K562 (cell line): ENCODE data around the gene CFAP92. TPM values are rescaled to one million over a fixed set of nuclear protein-coding genes. Genes with fewer than 3 reads are reported as not detected.

ENCODE experiments used
- ETV1 ChIP-seq: fragments of 450-650 bp; conservative IDR thresholded peaks from 2 replicates; pipeline ENCODE4 v1.6.1; 2016; ENCODE audit warnings: missing genetic modification characterization, control low read depth, low read depth, missing compliant biosample characterization
- FOXK1 ChIP-seq: sonication (generic); formaldehyde crosslinking; IDR thresholded peaks from 2 replicates; pipeline ENCODE4 v1.8.0; 2022; ENCODE audit warnings: missing genetic modification reagents, mild to moderate bottlenecking, borderline replicate concordance
- JUNB ChIP-seq: fragments of 450-650 bp; formaldehyde crosslinking; conservative IDR thresholded peaks from 2 replicates; pipeline ENCODE4 v1.4.0; 2020; ENCODE audit warnings: mild to moderate bottlenecking
- LEF1 ChIP-seq: fragments of 450-650 bp; IDR thresholded peaks from 2 replicates; pipeline ENCODE4 v1.6.1; 2016; ENCODE audit warnings: mild to moderate bottlenecking
- MEF2D ChIP-seq: conservative IDR thresholded peaks from 2 replicates; pipeline ENCODE4 v1.6.1; 2016; ENCODE audit warnings: low read depth, missing genetic modification characterization, missing compliant biosample characterization
- NFIC ChIP-seq: fragments of 450-650 bp; IDR thresholded peaks from 2 replicates; pipeline ENCODE4 v1.6.1; 2017; ENCODE audit warnings: mild to moderate bottlenecking, inconsistent platforms
- RFX1 ChIP-seq: fragments of 450-650 bp; IDR thresholded peaks from 2 replicates; pipeline ENCODE4 v1.6.1; 2016; ENCODE audit warnings: mild to moderate bottlenecking, moderate library complexity
- SIN3B ChIP-seq: fragments of 450-650 bp; IDR thresholded peaks from 2 replicates; pipeline ENCODE4 v1.6.1; 2017; ENCODE audit warnings: low read depth, mild to moderate bottlenecking, moderate library complexity
- STAT5B ChIP-seq: fragments of 250-450 bp; sonication (Bioruptor Pico); IDR thresholded peaks from 2 replicates; pipeline ENCODE4 v1.8.0; 2021; ENCODE audit warnings: mild to moderate bottlenecking, inconsistent platforms
- TAF15 ChIP-seq: fragments of 200-400 bp; formaldehyde crosslinking; IDR thresholded peaks from 2 replicates; pipeline ENCODE4 v1.6.1; 2017; ENCODE audit warnings: mild to moderate bottlenecking, low read depth, low read length, moderate library complexity
- TEAD1 ChIP-seq, 2 experiments: fragments of 450-650 bp in 1 of 2; sonication (generic) in 1 of 2; formaldehyde crosslinking; IDR thresholded peaks; 2 replicates each; pipeline versions ENCODE4 v1.4.0 to v1.8.0; 2020 to 2022; ENCODE audit warnings: mild to moderate bottlenecking in 2 of 2, missing genetic modification reagents in 1 of 2
- ZNF41 ChIP-seq: fragments of 250-450 bp; sonication (Bioruptor Pico); conservative IDR thresholded peaks from 2 replicates; pipeline ENCODE4 v1.4.0; 2020; ENCODE audit warnings: mild to moderate bottlenecking
- polyA plus RNA-seq, 8 experiments: library from polyadenylated mRNA; depleted of rRNA in 4 of 8; stranded (reverse) in 5 of 8; unstranded in 3 of 8; fragments of >200 nt; fragmentation: Nextera tagmentation in 2 of 8; fragmentation: Illumina TruSeq in 1 of 8; extraction: Ambion mirVana in 2 of 8; extraction: Trizol in 1 of 8; gene quantifications; 2 replicates each; pipeline versions ENCODE4 v1.2.1 to v1.2.3, GENCODE V29; 2011 to 2014; ENCODE audit warnings: inconsistent platforms in 1 of 8, missing spikeins in 1 of 8
- total RNA-seq, 7 experiments: library from RNA; depleted of rRNA in 6 of 7; stranded (reverse); fragments of >200 nt in 6 of 7; fragmentation: Illumina TruSeq in 2 of 7; extraction: Trizol in 2 of 7; gene quantifications; 2 replicates each; pipeline versions ENCODE4 v1.2.1 to v1.2.3, GENCODE V29; 2011 to 2021; ENCODE audit warnings: low replicate concordance in 1 of 7
- TF ChIP-seq, protein P1 (sequence below), 3 experiments: fragments of 200-800 bp in 1 of 3; sonication (Bioruptor generic) in 1 of 3; sonication (generic) in 1 of 3; formaldehyde crosslinking in 1 of 3; IDR thresholded peaks; 2 replicates each; pipeline versions ENCODE4 v1.6.1 to v1.8.0; 2016 to 2022; ENCODE audit warnings: mild to moderate bottlenecking in 2 of 3, missing compliant biosample characterization in 2 of 3, missing genetic modification characterization in 2 of 3, missing genetic modification reagents in 1 of 3
- TF ChIP-seq, protein P2 (sequence below): conservative IDR thresholded peaks from 2 replicates; pipeline ENCODE4 v1.6.1; 2011; ENCODE audit warnings: low read depth, mild to moderate bottlenecking, low read length; ENCODE audit not compliant: control insufficient read depth
- TF ChIP-seq, protein P3 (sequence below): fragments of 450-650 bp; IDR thresholded peaks from 2 replicates; pipeline ENCODE4 v1.6.1; 2017; ENCODE audit warnings: antibody characterized with exemption, mild to moderate bottlenecking
- TF ChIP-seq, protein P4 (sequence below): fragments of 250-450 bp; sonication (Bioruptor Pico); IDR thresholded peaks from 2 replicates; pipeline ENCODE4 v1.9.0; 2021; ENCODE audit warnings: mild to moderate bottlenecking, inconsistent platforms
- TF ChIP-seq, protein P5 (sequence below): fragments of 250-450 bp; sonication (Bioruptor Pico); IDR thresholded peaks from 2 replicates; pipeline ENCODE4 v1.4.0; 2020

CFAP92 gene
- total and polyA plus RNA-seq, 9 of the 15 experiments (the other 6 are each of a cell fraction or from before 2014, with no cell fraction given) = 0.06 to 0.62 (median 0.36) TPM

DNA sequence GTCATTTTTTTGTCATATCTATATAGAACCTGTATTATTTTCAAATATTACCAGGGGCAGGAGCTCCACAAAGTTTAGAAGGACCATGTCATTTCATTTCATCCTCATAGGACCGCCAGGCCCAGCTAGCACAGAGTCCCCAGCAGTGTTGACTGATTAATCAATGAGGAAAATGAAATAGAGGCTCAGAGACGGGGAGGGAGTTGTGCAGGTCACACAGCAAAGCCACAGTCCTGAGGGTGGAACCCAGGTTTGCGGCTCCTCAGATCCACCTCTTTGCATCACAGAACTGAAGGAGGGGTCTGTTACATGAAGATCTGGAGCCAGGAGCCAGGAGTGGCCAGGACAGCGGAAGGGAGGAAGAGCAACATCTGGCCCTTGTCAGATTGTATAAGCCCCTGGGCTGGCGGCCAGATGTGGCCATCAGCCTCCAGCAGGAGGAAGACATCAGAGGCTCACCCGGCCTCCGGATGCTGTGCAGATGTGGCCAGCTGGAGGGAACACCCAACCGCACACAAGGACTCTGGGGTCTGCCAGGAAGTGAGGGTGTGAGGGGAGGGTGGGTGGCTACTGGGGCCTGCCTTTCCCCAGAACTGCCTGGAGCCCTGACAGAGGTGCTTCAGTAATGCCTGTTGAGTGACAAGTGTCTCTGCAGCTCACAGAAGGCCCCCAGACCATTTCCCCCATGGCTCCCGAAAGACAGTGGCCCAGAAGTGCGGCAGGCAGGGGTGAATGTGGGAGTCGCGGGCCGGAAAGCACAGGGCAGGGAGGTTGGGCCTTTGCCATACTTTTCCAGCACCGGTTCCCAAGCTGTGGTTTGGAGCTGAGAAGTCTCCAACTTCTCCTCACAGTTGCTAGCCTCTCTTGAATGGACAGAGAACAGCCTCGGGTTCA, 28.5 kb upstream of the CFAP92 start (continued):
- no peak for TF ChIP-seq MEF2D (tag)
- TF ChIP-seq SIN3B = no peak
- TF ChIP-seq TAF15 = no peak
- TF ChIP-seq ETV1 (tag) = peak; percentile 79
- no peak for TF ChIP-seq ZNF41 (CRISPR knock-in tag)
- TF ChIP-seq, protein P1, sequence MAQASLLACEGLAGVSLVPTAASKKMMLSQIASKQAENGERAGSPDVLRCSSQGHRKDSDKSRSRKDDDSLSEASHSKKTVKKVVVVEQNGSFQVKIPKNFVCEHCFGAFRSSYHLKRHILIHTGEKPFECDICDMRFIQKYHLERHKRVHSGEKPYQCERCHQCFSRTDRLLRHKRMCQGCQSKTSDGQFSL (CRISPR knock-in tag; IDR thresholded peaks at IDR 0.05) = no peak
- TF ChIP-seq, protein P1 (tag; IDR thresholded peaks at IDR 0.05) = no peak
- TF ChIP-seq, protein P2, sequence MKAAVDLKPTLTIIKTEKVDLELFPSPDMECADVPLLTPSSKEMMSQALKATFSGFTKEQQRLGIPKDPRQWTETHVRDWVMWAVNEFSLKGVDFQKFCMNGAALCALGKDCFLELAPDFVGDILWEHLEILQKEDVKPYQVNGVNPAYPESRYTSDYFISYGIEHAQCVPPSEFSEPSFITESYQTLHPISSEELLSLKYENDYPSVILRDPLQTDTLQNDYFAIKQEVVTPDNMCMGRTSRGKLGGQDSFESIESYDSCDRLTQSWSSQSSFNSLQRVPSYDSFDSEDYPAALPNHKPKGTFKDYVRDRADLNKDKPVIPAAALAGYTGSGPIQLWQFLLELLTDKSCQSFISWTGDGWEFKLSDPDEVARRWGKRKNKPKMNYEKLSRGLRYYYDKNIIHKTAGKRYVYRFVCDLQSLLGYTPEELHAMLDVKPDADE = 0 out of 2 replicates have a peak, but pooled peaks have one; percentile 44
- TF ChIP-seq, protein P3, sequence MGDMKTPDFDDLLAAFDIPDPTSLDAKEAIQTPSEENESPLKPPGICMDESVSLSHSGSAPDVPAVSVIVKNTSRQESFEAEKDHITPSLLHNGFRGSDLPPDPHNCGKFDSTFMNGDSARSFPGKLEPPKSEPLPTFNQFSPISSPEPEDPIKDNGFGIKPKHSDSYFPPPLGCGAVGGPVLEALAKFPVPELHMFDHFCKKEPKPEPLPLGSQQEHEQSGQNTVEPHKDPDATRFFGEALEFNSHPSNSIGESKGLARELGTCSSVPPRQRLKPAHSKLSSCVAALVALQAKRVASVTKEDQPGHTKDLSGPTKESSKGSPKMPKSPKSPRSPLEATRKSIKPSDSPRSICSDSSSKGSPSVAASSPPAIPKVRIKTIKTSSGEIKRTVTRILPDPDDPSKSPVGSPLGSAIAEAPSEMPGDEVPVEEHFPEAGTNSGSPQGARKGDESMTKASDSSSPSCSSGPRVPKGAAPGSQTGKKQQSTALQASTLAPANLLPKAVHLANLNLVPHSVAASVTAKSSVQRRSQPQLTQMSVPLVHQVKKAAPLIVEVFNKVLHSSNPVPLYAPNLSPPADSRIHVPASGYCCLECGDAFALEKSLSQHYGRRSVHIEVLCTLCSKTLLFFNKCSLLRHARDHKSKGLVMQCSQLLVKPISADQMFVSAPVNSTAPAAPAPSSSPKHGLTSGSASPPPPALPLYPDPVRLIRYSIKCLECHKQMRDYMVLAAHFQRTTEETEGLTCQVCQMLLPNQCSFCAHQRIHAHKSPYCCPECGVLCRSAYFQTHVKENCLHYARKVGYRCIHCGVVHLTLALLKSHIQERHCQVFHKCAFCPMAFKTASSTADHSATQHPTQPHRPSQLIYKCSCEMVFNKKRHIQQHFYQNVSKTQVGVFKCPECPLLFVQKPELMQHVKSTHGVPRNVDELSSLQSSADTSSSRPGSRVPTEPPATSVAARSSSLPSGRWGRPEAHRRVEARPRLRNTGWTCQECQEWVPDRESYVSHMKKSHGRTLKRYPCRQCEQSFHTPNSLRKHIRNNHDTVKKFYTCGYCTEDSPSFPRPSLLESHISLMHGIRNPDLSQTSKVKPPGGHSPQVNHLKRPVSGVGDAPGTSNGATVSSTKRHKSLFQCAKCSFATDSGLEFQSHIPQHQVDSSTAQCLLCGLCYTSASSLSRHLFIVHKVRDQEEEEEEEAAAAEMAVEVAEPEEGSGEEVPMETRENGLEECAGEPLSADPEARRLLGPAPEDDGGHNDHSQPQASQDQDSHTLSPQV = no peak
- TF ChIP-seq, protein P4, sequence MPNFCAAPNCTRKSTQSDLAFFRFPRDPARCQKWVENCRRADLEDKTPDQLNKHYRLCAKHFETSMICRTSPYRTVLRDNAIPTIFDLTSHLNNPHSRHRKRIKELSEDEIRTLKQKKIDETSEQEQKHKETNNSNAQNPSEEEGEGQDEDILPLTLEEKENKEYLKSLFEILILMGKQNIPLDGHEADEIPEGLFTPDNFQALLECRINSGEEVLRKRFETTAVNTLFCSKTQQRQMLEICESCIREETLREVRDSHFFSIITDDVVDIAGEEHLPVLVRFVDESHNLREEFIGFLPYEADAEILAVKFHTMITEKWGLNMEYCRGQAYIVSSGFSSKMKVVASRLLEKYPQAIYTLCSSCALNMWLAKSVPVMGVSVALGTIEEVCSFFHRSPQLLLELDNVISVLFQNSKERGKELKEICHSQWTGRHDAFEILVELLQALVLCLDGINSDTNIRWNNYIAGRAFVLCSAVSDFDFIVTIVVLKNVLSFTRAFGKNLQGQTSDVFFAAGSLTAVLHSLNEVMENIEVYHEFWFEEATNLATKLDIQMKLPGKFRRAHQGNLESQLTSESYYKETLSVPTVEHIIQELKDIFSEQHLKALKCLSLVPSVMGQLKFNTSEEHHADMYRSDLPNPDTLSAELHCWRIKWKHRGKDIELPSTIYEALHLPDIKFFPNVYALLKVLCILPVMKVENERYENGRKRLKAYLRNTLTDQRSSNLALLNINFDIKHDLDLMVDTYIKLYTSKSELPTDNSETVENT (CRISPR knock-in tag) = no peak
- TF ChIP-seq JUNB = no peak
- no peak for TF ChIP-seq LEF1
- TF ChIP-seq, protein P5, sequence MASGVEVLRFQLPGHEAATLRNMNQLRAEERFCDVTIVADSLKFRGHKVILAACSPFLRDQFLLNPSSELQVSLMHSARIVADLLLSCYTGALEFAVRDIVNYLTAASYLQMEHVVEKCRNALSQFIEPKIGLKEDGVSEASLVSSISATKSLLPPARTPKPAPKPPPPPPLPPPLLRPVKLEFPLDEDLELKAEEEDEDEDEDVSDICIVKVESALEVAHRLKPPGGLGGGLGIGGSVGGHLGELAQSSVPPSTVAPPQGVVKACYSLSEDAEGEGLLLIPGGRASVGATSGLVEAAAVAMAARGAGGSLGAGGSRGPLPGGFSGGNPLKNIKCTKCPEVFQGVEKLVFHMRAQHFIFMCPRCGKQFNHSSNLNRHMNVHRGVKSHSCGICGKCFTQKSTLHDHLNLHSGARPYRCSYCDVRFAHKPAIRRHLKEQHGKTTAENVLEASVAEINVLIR = no peak
- no peak for TF ChIP-seq FOXK1 (CRISPR knock-in tag)
- TF ChIP-seq RFX1 = no peak
- peak; percentile 82 for TF ChIP-seq NFIC
- TF ChIP-seq TEAD1 (CRISPR knock-in tag; IDR thresholded peaks at IDR 0.05) = no peak
- TF ChIP-seq STAT5B (CRISPR knock-in tag) = no peak
